ENCODE data around the gene LAMA2. TPM values are rescaled to one million over a fixed set of nuclear protein-coding genes. Genes with fewer than 3 reads are reported as not detected.

The LAMA2 gene
- total RNA-seq, 1 donor from 2014 or later = 185 TPM

DNA sequence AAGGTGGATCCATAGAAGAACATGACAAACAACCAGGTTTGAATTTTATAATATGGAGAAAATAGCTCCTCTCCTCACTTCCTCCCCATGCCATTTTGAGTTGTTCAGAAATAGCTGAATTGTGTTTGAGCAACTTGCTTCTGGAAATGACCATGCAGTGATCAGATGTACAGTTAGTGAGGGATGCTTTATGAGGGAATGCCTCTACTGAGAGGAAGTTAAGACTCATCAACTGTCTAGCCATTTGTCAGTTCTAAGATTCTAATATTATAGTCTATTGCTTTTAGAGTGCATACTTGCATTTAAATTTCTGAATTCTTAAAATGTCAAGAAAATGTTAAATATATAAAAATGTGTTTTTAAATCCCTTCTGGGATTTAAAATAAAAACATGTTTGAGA, 3.8 kb downstream of the LAMA2 start:
- TF ChIP-seq, protein P1, sequence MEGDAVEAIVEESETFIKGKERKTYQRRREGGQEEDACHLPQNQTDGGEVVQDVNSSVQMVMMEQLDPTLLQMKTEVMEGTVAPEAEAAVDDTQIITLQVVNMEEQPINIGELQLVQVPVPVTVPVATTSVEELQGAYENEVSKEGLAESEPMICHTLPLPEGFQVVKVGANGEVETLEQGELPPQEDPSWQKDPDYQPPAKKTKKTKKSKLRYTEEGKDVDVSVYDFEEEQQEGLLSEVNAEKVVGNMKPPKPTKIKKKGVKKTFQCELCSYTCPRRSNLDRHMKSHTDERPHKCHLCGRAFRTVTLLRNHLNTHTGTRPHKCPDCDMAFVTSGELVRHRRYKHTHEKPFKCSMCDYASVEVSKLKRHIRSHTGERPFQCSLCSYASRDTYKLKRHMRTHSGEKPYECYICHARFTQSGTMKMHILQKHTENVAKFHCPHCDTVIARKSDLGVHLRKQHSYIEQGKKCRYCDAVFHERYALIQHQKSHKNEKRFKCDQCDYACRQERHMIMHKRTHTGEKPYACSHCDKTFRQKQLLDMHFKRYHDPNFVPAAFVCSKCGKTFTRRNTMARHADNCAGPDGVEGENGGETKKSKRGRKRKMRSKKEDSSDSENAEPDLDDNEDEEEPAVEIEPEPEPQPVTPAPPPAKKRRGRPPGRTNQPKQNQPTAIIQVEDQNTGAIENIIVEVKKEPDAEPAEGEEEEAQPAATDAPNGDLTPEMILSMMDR (IDR thresholded peaks at IDR 0.05; ENCODE audit: borderline replicate concordance) = no peak
- H3K27me3 ChIP-seq (ENCODE audit: low read depth) = no peaks in the 10 kb centered on the region
- peak overlapping the region; percentile 88 for H3K27ac ChIP-seq (replicated peaks)
- no peaks in the 10 kb centered on the region for H3K36me3 ChIP-seq
- no peak for DNase-seq
- H3K4me1 ChIP-seq = peaks cover 20% of the 10 kb centered on the region
- H3K9me3 ChIP-seq (replicated peaks) = no peaks in the 10 kb centered on the region
- intact Hi-C loops (cut with micrococcal nuclease) = no loop called here
- peak overlapping the region; percentile 72 for H3K4me3 ChIP-seq

DNA sequence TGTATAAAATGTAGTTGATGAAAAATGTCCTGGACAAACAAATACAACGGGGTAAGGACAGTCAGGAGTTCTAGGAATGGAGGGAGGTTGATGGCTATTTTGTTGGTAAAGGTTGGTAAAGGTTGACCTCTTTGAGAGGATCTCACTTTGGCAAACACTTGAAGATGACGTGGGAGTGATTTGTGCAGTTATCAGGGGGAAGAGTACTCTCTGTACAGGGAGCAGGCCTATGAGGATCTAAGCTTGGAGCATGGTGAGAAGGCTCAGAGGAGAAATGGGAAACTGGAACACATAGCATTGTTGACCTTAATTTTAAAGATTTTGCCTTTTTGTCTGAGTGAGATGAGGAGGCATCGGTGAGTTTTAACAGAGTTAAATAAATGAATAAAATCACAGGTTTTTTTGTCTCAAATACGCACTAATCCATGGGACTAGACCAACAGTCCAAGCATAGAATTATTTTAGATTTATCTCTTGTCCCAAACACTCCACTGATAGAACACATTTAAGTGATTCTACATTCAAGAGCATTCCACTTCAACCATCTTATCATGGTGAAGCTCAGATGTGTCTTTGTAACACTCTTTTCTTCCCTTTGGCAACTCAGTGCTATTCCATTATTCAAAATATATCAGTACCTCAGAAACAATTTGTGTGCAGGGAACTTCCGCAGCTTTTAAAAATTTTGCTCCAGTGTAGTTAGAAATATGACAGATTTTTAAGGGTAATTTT, 5.7 kb downstream of the LAMA2 start:
- Histone ChIP-seq H3K4me3 (peak overlapping the region; percentile 72), H3K27ac (replicated peaks) (peak overlapping the region; percentile 88)
- intact Hi-C loops (cut with micrococcal nuclease) = no loop called here

GRCh38 chr6:128889870-128890269, 6.9 kb downstream of the LAMA2 start:
- Histone ChIP-seq H3K36me3 (peaks cover 3% of the 10 kb centered on the region), H3K4me1 (peaks cover 25% of the 10 kb centered on the region), H3K9me3 (replicated peaks) (no peaks in the 10 kb centered on the region), H3K27me3 (ENCODE audit: low read depth) (no peaks in the 10 kb centered on the region), H3K27ac (replicated peaks) (peak overlapping the region; percentile 88), H3K4me3 (peak overlapping the region; percentile 72)
- no peak for DNase-seq
- intact Hi-C loops (cut with micrococcal nuclease) = no loop called here
- TF ChIP-seq, protein P1 (IDR thresholded peaks at IDR 0.05; ENCODE audit: borderline replicate concordance) = no peak

More for the DNA sequence above, 5.7 kb downstream of the LAMA2 start:
- TF ChIP-seq, protein P1 (IDR thresholded peaks at IDR 0.05; ENCODE audit: borderline replicate concordance) = no peak
- Histone ChIP-seq H3K9me3 (replicated peaks) (no peaks in the 10 kb centered on the region), H3K4me1 (peaks cover 22% of the 10 kb centered on the region), H3K36me3 (no peaks in the 10 kb centered on the region), H3K27me3 (ENCODE audit: low read depth) (no peaks in the 10 kb centered on the region)
- DNase-seq = no peak

DNA sequence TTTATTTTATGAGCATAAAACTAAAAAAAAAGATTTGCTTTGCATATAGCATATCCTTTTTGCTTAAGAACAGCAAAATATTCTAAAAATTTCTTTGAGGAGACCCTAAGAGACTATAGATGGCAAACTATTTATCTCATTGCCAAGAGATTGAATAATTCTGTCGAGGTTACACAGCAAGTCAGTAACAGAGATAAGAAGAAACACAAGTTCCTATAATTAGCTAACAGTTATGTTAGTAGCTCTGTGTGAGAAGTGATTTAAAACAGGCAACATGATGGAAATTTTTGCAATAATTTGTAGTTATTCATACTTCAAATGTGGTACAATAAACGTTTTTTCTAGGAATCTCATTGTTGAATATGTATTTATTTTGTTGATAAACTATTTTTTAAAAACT, 9.1 kb downstream of the LAMA2 start:
- DNase-seq = no peak
- TF ChIP-seq, protein P1 (IDR thresholded peaks at IDR 0.05; ENCODE audit: borderline replicate concordance) = no peak
- intact Hi-C loops (cut with micrococcal nuclease) = no loop called here

DNA sequence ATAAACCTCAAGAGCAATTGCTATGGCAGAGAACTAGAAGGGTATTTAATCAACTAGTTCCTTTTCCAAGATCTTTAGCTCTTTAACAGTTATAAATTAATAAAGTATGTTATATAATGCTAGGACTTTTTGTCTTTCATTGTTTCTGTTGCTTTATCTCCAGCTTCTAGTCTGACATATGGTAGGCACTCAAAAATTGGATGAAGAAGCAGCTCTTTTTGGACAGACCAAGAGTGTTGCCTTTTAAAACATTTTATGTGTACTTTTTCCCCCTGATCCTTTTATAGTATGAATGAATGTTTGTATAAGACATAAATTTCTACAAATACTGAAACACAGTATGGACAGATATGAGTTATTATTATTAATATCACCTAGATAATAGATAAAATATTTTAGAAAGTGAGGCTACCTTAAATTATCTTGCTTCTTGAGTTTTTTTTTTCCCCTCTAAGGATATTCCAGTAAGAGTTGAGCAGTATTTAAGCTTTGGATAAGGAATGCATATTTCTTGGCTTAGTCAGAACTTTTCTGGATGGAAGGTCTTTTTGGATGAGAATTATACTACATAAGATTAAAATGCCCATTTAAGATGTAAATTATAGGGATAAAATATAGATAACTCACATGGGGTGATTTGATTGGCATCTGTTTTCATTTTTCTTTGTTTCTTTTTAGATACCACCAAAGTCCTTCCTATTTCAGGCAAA, 16.6 kb downstream of the LAMA2 start:
- intact Hi-C loops (cut with micrococcal nuclease) = no loop called here
- DNase-seq = no peak
- no peaks in the 10 kb centered on the region for H3K9me3 ChIP-seq (replicated peaks)
- no peak overlapping the region for H3K4me3 ChIP-seq
- TF ChIP-seq, protein P1 (IDR thresholded peaks at IDR 0.05; ENCODE audit: borderline replicate concordance) = no peak
- H3K27me3 ChIP-seq (ENCODE audit: low read depth) = no peaks in the 10 kb centered on the region
- H3K4me1 ChIP-seq = peaks cover 87% of the 10 kb centered on the region
- peaks cover 6% of the 10 kb centered on the region for H3K36me3 ChIP-seq
- H3K27ac ChIP-seq (replicated peaks) = peak overlapping the region; percentile 5

More for the DNA sequence above, 9.1 kb downstream of the LAMA2 start:
- H3K27ac ChIP-seq (replicated peaks) = peak overlapping the region; percentile 88
- peaks cover 6% of the 10 kb centered on the region for H3K36me3 ChIP-seq
- H3K9me3 ChIP-seq (replicated peaks) = no peaks in the 10 kb centered on the region
- H3K4me1 ChIP-seq = peaks cover 40% of the 10 kb centered on the region
- H3K27me3 ChIP-seq (ENCODE audit: low read depth) = no peaks in the 10 kb centered on the region
- peak overlapping the region; percentile 72 for H3K4me3 ChIP-seq
